Activated T-helper 17 cell treated with anti-CD3 and anti-CD28 coated beads, Interleukin-2, amount 50 U/mL, for 72 hours (primary cell): ENCODE measurements around the gene CCNY. TPM values are rescaled to one million over a fixed set of nuclear protein-coding genes. Genes with fewer than 3 reads are reported as not detected.

Source experiments
- ATAC-seq: fragments of 150-1000 bp; cut with Tn5 transposase; replicated peaks from 2 replicates; pipeline ENCODE4 v1.10.0; 2021; ENCODE audit warnings: mild to moderate bottlenecking, moderate library complexity
- H3K27ac Mint-ChIP-seq: one replicate; pipeline ENCODE4 v1.8.0; 2022; ENCODE audit warnings: mixed read lengths
- H3K27me3 Mint-ChIP-seq: one replicate; pipeline ENCODE4 v1.8.0; 2022; ENCODE audit warnings: mixed read lengths
- H3K36me3 Mint-ChIP-seq: one replicate; pipeline ENCODE4 v1.8.0; 2022; ENCODE audit warnings: low read depth, mild to moderate bottlenecking, mixed read lengths
- H3K4me1 Mint-ChIP-seq: one replicate; pipeline ENCODE4 v1.8.0; 2022; ENCODE audit warnings: mixed read lengths
- H3K4me3 Mint-ChIP-seq: one replicate; pipeline ENCODE4 v1.8.0; 2022; ENCODE audit warnings: mild to moderate bottlenecking, mixed read lengths
- H3K9me3 Mint-ChIP-seq: one replicate; pipeline ENCODE4 v1.8.0; 2022; ENCODE audit warnings: mixed read lengths
- total RNA-seq, 2 donors: library from RNA; stranded (reverse); gene quantifications; one replicate each; pipeline ENCODE4 v1.2.3, GENCODE V29; 2022

The CCNY gene
- total RNA-seq, 2 donors from 2014 or later, result 29.4 to 42.3 TPM

DNA sequence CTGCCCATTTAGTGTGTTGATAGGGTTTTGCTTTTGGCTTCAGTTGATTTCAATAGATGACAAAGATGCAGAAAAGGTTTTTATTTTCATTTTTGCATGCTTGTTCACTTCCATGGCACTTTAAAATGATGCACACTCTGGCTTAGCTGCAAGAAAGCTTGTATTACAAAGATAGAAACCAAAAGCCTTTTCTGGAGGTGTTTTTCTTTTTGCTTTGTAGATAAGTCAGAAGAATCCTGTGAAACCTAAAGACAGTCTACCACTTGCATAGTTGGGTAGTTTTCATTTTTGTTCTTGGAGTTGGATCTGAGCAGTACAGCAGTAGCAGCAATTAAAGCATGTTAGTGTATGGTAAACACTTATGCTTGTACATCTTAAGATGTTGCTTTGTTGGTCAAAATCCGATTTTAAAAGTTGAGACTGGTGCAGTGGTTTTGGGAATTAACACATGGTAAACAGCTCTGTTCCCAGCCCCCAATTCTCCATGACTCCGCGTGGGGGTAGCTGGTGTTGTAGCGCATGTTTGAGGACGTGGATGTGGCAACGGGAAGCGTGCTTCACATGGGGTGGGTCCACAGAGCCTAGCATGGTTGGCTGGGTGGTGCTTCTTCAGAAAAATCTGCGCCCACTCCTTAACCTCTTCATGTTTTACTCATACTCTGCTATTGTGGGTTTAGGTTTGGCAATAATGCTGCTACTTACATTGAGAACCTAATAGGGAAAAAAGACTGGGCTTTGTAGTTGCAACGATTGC lies 19.8 kb downstream of the CCNY start:
- Mint-ChIP-seq H3K27me3 (no peaks in the 10 kb centered on the region), H3K9me3 (no peaks in the 10 kb centered on the region), H3K4me3 (peak overlapping the region; percentile 78), H3K27ac (peak overlapping the region; percentile 88), H3K36me3 (no peaks in the 10 kb centered on the region), H3K4me1 (peaks cover 63% of the 10 kb centered on the region)
- ATAC-seq, result peak; percentile 84

- H3K9me3 Mint-ChIP-seq, result no peaks in the 10 kb centered on the region
- no peaks in the 10 kb centered on the region for H3K27me3 Mint-ChIP-seq
- H3K27ac Mint-ChIP-seq, result peak overlapping the region; percentile 88
- H3K36me3 Mint-ChIP-seq, result no peaks in the 10 kb centered on the region
- ATAC-seq, result peak; percentile 82
- H3K4me3 Mint-ChIP-seq, result peak overlapping the region; percentile 78
- peaks cover 61% of the 10 kb centered on the region for H3K4me1 Mint-ChIP-seq
These were observed 20.4 kb downstream of the CCNY start for GRCh38 chr10:35356725-35357092.

GRCh38 chr10:35359056-35359455 lies 22.7 kb downstream of the CCNY start:
- Mint-ChIP-seq H3K27me3 (no peaks in the 10 kb centered on the region), H3K4me3 (no peak overlapping the region), H3K27ac (no peak overlapping the region), H3K9me3 (no peaks in the 10 kb centered on the region), H3K4me1 (peaks cover 50% of the 10 kb centered on the region), H3K36me3 (no peaks in the 10 kb centered on the region)
- ATAC-seq, result no peak

GRCh38 chr10:35359873-35360272 lies 23.6 kb downstream of the CCNY start:
- H3K27ac Mint-ChIP-seq, result no peak overlapping the region
- no peaks in the 10 kb centered on the region for H3K36me3 Mint-ChIP-seq
- H3K4me3 Mint-ChIP-seq, result no peak overlapping the region
- H3K27me3 Mint-ChIP-seq, result no peaks in the 10 kb centered on the region
- H3K4me1 Mint-ChIP-seq, result peaks cover 44% of the 10 kb centered on the region
- no peaks in the 10 kb centered on the region for H3K9me3 Mint-ChIP-seq
- ATAC-seq, result no peak

DNA sequence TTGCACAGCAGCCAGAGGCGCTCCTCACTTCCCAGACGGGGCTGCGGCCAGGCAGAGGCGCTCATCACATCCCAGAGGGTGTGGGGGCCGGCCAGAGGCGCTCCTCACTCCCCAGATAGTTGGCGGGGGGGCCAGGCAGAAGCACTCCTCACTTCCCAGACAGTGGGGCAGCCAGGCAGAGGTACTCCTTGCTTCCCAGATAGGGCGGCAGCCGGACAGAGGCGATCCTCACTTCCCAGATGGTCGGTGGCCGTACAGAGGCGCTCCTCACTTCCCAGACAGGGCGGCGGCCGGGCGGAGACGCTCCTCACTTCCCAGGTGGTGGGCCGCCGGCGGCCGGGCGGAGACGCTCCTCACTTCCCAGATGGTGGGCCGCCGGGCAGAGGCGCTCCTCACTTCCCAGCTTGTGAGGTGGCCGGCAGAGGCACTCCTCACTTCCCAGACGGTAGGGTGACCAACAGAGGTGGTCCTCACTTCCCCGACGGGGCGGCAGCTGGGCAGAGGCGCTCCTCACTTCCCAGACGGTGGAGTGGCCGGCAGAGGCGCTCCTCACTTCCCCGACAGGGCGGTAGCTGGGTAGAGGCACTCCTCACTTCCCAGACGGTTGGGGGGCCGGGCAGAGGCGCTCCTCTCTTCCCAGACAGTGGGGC lies 26.5 kb downstream of the CCNY start:
- no peak for ATAC-seq
- Mint-ChIP-seq H3K27ac (no peak overlapping the region), H3K9me3 (no peaks in the 10 kb centered on the region), H3K27me3 (no peaks in the 10 kb centered on the region), H3K36me3 (no peaks in the 10 kb centered on the region), H3K4me1 (peaks cover 30% of the 10 kb centered on the region), H3K4me3 (no peak overlapping the region)

GRCh38 chr10:35363587-35363986 lies 27.3 kb downstream of the CCNY start:
- peaks cover 35% of the 10 kb centered on the region for H3K4me1 Mint-ChIP-seq
- no peak for ATAC-seq
- no peaks in the 10 kb centered on the region for H3K36me3 Mint-ChIP-seq
- no peaks in the 10 kb centered on the region for H3K9me3 Mint-ChIP-seq
- H3K27me3 Mint-ChIP-seq, result no peaks in the 10 kb centered on the region
- H3K4me3 Mint-ChIP-seq, result no peak overlapping the region
- H3K27ac Mint-ChIP-seq, result no peak overlapping the region

- no peak overlapping the region for H3K27ac Mint-ChIP-seq
- no peak for ATAC-seq
- no peak overlapping the region for H3K4me3 Mint-ChIP-seq
- H3K9me3 Mint-ChIP-seq, result no peaks in the 10 kb centered on the region
- no peaks in the 10 kb centered on the region for H3K36me3 Mint-ChIP-seq
- H3K27me3 Mint-ChIP-seq, result no peaks in the 10 kb centered on the region
- H3K4me1 Mint-ChIP-seq, result peaks cover 31% of the 10 kb centered on the region
These were observed 28.5 kb downstream of the CCNY start for GRCh38 chr10:35364808-35365207.

DNA sequence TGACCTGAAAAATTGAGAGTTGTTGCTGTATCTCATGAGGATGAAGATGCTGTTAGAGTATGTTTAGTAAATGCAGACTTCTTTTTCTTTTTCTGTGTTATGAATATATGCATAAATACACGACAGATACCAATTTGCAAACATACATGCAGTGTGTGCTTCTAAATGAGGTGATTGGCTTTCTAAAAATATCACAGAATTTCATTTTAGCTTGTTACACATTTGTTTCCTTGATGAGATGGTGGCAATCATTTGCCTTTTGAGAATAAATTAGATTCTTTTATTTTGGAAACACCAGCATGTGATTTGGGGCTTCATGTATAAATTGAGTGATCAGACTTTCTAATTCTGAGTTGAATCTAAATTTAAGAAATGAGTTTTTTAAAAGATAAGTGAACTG lies 29.7 kb downstream of the CCNY start:
- Mint-ChIP-seq H3K27me3 (no peaks in the 10 kb centered on the region), H3K4me3 (no peak overlapping the region), H3K27ac (no peak overlapping the region), H3K36me3 (no peaks in the 10 kb centered on the region), H3K9me3 (no peaks in the 10 kb centered on the region), H3K4me1 (peaks cover 31% of the 10 kb centered on the region)
- ATAC-seq, result no peak

DNA sequence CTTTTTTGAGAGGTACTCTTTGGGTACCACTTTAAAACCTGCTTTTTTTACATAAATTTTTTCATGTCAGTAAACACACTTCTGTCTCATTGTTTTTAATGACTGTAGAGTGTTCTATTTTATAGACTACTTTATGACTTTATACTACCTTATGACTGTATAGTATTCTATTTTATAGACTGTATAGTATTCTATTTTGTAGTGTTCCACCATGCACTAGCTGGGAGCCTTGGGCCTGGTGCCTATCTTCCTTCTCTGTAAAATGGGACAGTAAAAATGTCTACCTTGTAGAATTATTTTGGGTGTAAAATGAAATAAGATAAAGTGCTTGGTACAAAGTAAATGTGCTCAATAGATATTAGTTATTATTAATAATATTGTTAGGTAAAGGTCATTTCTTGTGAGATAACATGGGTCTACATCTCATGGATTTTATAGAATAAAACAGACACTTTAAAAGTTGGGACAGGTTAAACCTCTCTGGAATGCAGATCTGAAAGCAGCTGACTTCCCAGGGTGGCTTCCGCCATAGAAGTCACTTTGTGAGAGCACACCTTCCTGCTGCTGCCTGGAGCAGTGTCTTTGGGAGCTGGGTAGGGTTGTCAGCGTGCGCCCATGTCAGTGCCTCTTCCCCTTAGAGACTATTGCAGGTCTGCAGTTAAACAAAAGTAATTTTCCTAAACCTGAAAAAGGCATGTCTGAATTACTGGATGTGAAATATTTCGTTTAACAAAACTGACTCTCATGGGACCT lies 31.0 kb downstream of the CCNY start:
- H3K9me3 Mint-ChIP-seq, result no peaks in the 10 kb centered on the region
- no peaks in the 10 kb centered on the region for H3K36me3 Mint-ChIP-seq
- H3K4me1 Mint-ChIP-seq, result peaks cover 39% of the 10 kb centered on the region
- H3K27me3 Mint-ChIP-seq, result no peaks in the 10 kb centered on the region
- no peak overlapping the region for H3K27ac Mint-ChIP-seq
- no peak for ATAC-seq
- no peak overlapping the region for H3K4me3 Mint-ChIP-seq

DNA sequence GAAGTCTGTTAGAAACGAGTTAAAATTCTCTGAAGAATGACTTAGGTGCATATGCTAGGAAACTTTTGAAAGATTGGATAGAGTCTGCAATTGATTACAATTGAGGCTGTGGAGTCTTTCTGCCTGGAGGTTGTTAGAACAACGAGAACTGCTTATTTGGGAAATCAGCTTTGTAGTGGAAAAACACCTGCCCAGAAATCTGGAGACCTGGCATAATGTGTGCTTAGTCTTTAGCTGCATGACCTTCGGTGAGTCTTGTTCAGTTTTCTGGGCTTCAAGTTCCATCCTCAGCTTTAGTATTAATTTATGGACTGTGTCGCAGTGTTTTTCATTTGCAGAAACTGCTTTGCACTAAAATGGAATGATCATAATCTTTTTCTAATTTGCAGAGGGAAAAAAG lies 31.7 kb downstream of the CCNY start:
- peaks cover 42% of the 10 kb centered on the region for H3K4me1 Mint-ChIP-seq
- no peaks in the 10 kb centered on the region for H3K27me3 Mint-ChIP-seq
- no peaks in the 10 kb centered on the region for H3K9me3 Mint-ChIP-seq
- no peak overlapping the region for H3K4me3 Mint-ChIP-seq
- ATAC-seq, result no peak
- H3K27ac Mint-ChIP-seq, result no peak overlapping the region
- H3K36me3 Mint-ChIP-seq, result no peaks in the 10 kb centered on the region

- Mint-ChIP-seq H3K4me3 (no peak overlapping the region), H3K27me3 (no peaks in the 10 kb centered on the region), H3K9me3 (no peaks in the 10 kb centered on the region), H3K27ac (no peak overlapping the region), H3K36me3 (no peaks in the 10 kb centered on the region), H3K4me1 (peaks cover 40% of the 10 kb centered on the region)
- no peak for ATAC-seq
These were observed 32.3 kb downstream of the CCNY start for GRCh38 chr10:35368485-35369048.

DNA sequence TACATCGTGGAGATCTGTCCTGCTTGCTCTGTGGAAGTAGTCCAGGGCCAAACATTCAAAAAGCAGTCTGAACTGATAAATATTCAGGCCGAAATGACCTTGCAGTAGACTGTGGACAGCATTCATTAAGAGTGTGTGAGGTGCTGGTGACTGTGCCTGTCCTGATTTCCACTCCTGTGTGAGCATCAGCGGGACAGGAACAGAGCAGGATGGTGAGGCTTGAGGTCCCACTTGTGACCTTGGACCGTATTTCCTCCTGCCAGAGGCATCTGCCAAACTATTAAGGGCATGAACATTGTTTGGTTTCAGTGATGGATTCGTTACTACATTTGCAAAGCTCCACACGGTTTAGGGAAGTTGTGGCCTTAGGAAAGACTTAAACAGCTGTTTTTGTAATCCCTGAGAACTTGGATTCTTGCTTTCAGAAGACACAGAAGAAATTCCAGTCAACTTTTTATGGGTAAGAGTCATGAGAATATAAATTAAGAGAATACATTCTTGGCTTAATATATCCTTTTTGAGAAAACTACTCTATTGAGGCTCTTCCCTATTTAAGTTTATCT lies 32.8 kb downstream of the CCNY start:
- Mint-ChIP-seq H3K36me3 (no peaks in the 10 kb centered on the region), H3K4me1 (peaks cover 38% of the 10 kb centered on the region), H3K27ac (no peak overlapping the region), H3K4me3 (no peak overlapping the region), H3K27me3 (no peaks in the 10 kb centered on the region), H3K9me3 (no peaks in the 10 kb centered on the region)
- ATAC-seq, result no peak

DNA sequence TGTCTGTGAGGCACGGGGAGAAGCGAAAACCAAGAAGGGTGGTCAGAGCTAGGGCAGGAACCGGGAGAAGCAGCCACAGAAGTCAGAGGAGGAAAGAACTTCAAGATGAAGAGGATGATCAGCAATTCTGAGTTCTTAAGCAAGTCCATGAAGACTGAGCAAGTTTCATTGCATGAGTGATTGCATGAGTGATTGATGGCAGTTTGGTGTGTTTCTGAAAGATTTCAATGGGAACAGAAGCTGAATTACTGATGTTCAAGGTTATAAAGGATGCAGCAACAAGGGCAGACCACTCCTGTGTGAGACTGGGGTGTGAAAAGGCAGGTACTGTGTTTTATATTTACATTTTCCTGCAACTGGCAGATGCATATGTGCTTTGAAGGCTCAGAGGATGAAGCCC lies 35.4 kb downstream of the CCNY start:
- no peaks in the 10 kb centered on the region for H3K36me3 Mint-ChIP-seq
- no peaks in the 10 kb centered on the region for H3K9me3 Mint-ChIP-seq
- ATAC-seq, result no peak
- H3K4me1 Mint-ChIP-seq, result peaks cover 45% of the 10 kb centered on the region
- H3K4me3 Mint-ChIP-seq, result no peak overlapping the region
- H3K27me3 Mint-ChIP-seq, result no peaks in the 10 kb centered on the region
- H3K27ac Mint-ChIP-seq, result peak overlapping the region; percentile 40

- H3K9me3 Mint-ChIP-seq, result no peaks in the 10 kb centered on the region
- ATAC-seq, result no peak
- H3K4me1 Mint-ChIP-seq, result peaks cover 46% of the 10 kb centered on the region
- no peaks in the 10 kb centered on the region for H3K27me3 Mint-ChIP-seq
- no peak overlapping the region for H3K27ac Mint-ChIP-seq
- no peaks in the 10 kb centered on the region for H3K36me3 Mint-ChIP-seq
- H3K4me3 Mint-ChIP-seq, result no peak overlapping the region
These were observed 36.0 kb downstream of the CCNY start for GRCh38 chr10:35372329-35372728.
